HepG2 (cell line): ENCODE measurements around the gene GBA2. TPM values are rescaled to one million over a fixed set of nuclear protein-coding genes. Genes with fewer than 3 reads are reported as not detected.

Experiments
- ATAD3A ChIP-seq: sonication (generic); formaldehyde crosslinking; IDR thresholded peaks from 2 replicates; pipeline ENCODE4 v1.4.0; 2020; ENCODE audit warnings: missing genetic modification reagents
- CBX2 ChIP-seq, 2 experiments: fragments of 200-600 bp in 1 of 2; sonication (generic); formaldehyde crosslinking in 1 of 2; IDR thresholded peaks; 2 replicates each; pipeline versions ENCODE4 v1.7.0 to v1.8.1; 2018 to 2022; ENCODE audit warnings: low read depth in 2 of 2, low read length in 1 of 2, mild to moderate bottlenecking in 1 of 2, missing genetic modification reagents in 1 of 2
- ELF1 ChIP-seq: sonication (generic); formaldehyde crosslinking; IDR thresholded peaks from 2 replicates; pipeline ENCODE4 v1.4.0; 2020; ENCODE audit warnings: missing genetic modification reagents
- NCOR1 ChIP-seq: fragments of 200-600 bp; sonication (generic); IDR thresholded peaks from 2 replicates; pipeline ENCODE4 v1.7.0; 2017; ENCODE audit warnings: antibody characterized with exemption, low read length, borderline replicate concordance
- NFE2L1 ChIP-seq: sonication (generic); formaldehyde crosslinking; IDR thresholded peaks from 2 replicates; pipeline ENCODE4 v1.4.0; 2020; ENCODE audit warnings: missing genetic modification reagents, mild to moderate bottlenecking, borderline replicate concordance
- SCMH1 ChIP-seq: sonication (generic); formaldehyde crosslinking; IDR thresholded peaks from 2 replicates; pipeline ENCODE4 v1.9.0; 2021; ENCODE audit warnings: missing genetic modification reagents, mild to moderate bottlenecking, borderline replicate concordance
- TAF1 ChIP-seq: sonication (generic); formaldehyde crosslinking; IDR thresholded peaks from 2 replicates; pipeline ENCODE4 v1.4.0; 2020; ENCODE audit warnings: missing genetic modification reagents
- ZNF30 ChIP-seq: sonication (generic); formaldehyde crosslinking; IDR thresholded peaks from 2 replicates; pipeline ENCODE4 v1.5.0; 2020; ENCODE audit warnings: mild to moderate bottlenecking, missing genetic modification reagents
- ZNF614 ChIP-seq: IDR thresholded peaks from 2 replicates; pipeline ENCODE4 v1.6.1; 2018; ENCODE audit warnings: missing biosample characterization, missing genetic modification reagents, inconsistent platforms, borderline replicate concordance
- ZNF788 ChIP-seq: sonication (generic); formaldehyde crosslinking; IDR thresholded peaks from 2 replicates; pipeline ENCODE4 v1.5.0; 2020; ENCODE audit warnings: mild to moderate bottlenecking, missing genetic modification reagents, borderline replicate concordance
- polyA plus RNA-seq, 8 experiments: library from polyadenylated mRNA; depleted of rRNA in 3 of 8; stranded (reverse) in 7 of 8; unstranded in 1 of 8; fragments of >200 nt; fragmentation: Illumina TruSeq in 4 of 8; extraction: Trizol in 4 of 8; gene quantifications; 2 replicates each; pipeline versions ENCODE4 v1.2.1 to v1.2.3, GENCODE V29; 2011 to 2016; ENCODE audit warnings: low read depth in 4 of 8, missing spikeins in 1 of 8, mixed read lengths in 1 of 8; ENCODE audit not compliant: insufficient read depth in 1 of 8
- total RNA-seq, 5 experiments: library from RNA; depleted of rRNA; stranded (reverse); fragments of >200 nt; fragmentation: Illumina TruSeq; extraction: Trizol; gene quantifications; 2 replicates each; pipeline ENCODE4 v1.2.3, GENCODE V29; 2016; ENCODE audit warnings: low read depth in 1 of 5
- TF ChIP-seq, protein P1 (sequence below): sonication (generic); formaldehyde crosslinking; IDR thresholded peaks from 2 replicates; pipeline ENCODE4 v1.8.1; 2023; ENCODE audit warnings: mild to moderate bottlenecking, missing genetic modification reagents
- TF ChIP-seq, protein P2 (sequence below): sonication (generic); formaldehyde crosslinking; IDR thresholded peaks from 2 replicates; pipeline ENCODE4 v1.9.0; 2021; ENCODE audit warnings: missing genetic modification reagents, borderline replicate concordance
- TF ChIP-seq, protein P3 (sequence below): sonication (generic); formaldehyde crosslinking; IDR thresholded peaks from 2 replicates; pipeline ENCODE4 v1.8.0; 2022; ENCODE audit warnings: mild to moderate bottlenecking, missing genetic modification reagents, moderate library complexity
- TF ChIP-seq, protein P4 (sequence below): sonication (generic); formaldehyde crosslinking; IDR thresholded peaks from 2 replicates; pipeline ENCODE4 v1.4.0; 2020; ENCODE audit warnings: low read depth, missing genetic modification reagents
- TF ChIP-seq, protein P5 (sequence below): sonication (generic); formaldehyde crosslinking; IDR thresholded peaks from 2 replicates; pipeline ENCODE4 v1.4.0; 2020; ENCODE audit warnings: low read depth, mild to moderate bottlenecking, missing genetic modification reagents

GBA2 gene
- total and polyA plus RNA-seq, 2 of the 13 experiments (the other 11 are each of a cell fraction or from before 2014, with no cell fraction given), result 37.5 to 86.1 TPM

DNA sequence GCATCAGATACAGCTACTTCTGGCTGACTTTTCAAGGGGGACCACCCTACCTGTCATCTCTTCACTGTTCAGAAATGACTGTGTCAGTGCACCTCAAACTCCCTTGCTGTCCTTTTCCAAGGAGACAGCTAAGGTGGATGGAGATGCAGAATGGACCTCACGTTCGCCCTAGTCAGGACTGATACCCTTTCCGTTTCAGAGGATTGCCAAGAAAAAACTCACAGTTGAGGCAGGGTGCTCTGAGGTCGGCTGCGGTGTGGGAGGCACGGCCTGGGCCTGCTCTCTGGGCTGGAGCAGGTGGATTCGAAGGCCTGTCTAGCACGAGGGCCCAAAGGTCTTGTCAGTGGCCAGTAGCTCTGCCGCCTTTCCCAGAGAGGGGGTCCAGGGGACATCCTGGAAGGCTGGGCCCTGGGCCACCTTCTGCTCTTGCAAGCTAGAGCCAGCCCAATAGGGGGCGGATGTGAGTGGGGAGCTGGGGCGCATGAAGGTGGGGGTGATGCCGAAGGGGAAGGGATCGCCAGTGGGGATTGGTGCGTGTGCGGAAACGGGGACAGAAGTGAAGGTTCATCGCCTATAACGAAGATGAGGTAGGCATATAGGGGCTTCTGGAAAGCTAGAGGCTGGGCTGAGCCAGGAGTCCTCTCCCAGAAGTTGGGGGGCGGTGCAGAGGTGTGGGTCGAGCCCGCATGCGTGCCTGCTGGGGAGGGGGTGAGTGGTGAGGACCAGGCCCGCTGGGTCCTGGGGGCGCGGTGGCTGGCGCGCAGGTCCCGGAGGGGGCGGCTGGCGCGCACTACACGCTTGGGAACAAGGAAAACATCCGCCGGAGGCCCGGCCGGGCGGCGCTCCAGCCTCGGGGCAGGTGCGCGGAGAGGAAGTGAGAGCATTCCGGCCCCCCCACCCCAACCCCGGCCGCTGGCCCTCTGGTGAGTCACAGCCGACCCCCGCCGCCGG is 7.5 kb upstream of the GBA2 start (continued):
- TF ChIP-seq, protein P1, sequence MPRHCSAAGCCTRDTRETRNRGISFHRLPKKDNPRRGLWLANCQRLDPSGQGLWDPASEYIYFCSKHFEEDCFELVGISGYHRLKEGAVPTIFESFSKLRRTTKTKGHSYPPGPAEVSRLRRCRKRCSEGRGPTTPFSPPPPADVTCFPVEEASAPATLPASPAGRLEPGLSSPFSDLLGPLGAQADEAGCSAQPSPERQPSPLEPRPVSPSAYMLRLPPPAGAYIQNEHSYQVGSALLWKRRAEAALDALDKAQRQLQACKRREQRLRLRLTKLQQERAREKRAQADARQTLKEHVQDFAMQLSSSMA (CRISPR knock-in tag), result 0 out of 2 replicates have a peak, but pooled peaks have one; percentile 43
- TF ChIP-seq, protein P2, sequence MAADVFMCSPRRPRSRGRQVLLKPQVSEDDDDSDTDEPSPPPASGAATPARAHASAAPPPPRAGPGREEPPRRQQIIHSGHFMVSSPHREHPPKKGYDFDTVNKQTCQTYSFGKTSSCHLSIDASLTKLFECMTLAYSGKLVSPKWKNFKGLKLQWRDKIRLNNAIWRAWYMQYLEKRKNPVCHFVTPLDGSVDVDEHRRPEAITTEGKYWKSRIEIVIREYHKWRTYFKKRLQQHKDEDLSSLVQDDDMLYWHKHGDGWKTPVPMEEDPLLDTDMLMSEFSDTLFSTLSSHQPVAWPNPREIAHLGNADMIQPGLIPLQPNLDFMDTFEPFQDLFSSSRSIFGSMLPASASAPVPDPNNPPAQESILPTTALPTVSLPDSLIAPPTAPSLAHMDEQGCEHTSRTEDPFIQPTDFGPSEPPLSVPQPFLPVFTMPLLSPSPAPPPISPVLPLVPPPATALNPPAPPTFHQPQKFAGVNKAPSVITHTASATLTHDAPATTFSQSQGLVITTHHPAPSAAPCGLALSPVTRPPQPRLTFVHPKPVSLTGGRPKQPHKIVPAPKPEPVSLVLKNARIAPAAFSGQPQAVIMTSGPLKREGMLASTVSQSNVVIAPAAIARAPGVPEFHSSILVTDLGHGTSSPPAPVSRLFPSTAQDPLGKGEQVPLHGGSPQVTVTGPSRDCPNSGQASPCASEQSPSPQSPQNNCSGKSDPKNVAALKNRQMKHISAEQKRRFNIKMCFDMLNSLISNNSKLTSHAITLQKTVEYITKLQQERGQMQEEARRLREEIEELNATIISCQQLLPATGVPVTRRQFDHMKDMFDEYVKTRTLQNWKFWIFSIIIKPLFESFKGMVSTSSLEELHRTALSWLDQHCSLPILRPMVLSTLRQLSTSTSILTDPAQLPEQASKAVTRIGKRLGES (CRISPR knock-in tag), result 0 out of 2 replicates have a peak, but pooled peaks have one; percentile 37
- TF ChIP-seq NCOR1, result no peak
- TF ChIP-seq ZNF614 (CRISPR knock-in tag), result peak; percentile 60; the same call in 1 of the 2 replicates
- TF ChIP-seq CBX2 (IDR thresholded peaks at IDR 0.05; ENCODE audit: low read depth, low read length), result no peak
- no peak for TF ChIP-seq CBX2 (CRISPR knock-in tag; IDR thresholded peaks at IDR 0.05; ENCODE audit: low read depth)
- TF ChIP-seq, protein P3, sequence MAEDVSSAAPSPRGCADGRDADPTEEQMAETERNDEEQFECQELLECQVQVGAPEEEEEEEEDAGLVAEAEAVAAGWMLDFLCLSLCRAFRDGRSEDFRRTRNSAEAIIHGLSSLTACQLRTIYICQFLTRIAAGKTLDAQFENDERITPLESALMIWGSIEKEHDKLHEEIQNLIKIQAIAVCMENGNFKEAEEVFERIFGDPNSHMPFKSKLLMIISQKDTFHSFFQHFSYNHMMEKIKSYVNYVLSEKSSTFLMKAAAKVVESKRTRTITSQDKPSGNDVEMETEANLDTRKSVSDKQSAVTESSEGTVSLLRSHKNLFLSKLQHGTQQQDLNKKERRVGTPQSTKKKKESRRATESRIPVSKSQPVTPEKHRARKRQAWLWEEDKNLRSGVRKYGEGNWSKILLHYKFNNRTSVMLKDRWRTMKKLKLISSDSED (CRISPR knock-in tag), result no peak
- TF ChIP-seq TAF1, result peak; percentile 65; the same call in 1 of the 2 replicates
- TF ChIP-seq ZNF788, result peak; percentile 43; the same call in 1 of the 2 replicates
- TF ChIP-seq ELF1 (CRISPR knock-in tag), result peak; percentile 22; the same call in 1 of the 2 replicates
- TF ChIP-seq, protein P4, sequence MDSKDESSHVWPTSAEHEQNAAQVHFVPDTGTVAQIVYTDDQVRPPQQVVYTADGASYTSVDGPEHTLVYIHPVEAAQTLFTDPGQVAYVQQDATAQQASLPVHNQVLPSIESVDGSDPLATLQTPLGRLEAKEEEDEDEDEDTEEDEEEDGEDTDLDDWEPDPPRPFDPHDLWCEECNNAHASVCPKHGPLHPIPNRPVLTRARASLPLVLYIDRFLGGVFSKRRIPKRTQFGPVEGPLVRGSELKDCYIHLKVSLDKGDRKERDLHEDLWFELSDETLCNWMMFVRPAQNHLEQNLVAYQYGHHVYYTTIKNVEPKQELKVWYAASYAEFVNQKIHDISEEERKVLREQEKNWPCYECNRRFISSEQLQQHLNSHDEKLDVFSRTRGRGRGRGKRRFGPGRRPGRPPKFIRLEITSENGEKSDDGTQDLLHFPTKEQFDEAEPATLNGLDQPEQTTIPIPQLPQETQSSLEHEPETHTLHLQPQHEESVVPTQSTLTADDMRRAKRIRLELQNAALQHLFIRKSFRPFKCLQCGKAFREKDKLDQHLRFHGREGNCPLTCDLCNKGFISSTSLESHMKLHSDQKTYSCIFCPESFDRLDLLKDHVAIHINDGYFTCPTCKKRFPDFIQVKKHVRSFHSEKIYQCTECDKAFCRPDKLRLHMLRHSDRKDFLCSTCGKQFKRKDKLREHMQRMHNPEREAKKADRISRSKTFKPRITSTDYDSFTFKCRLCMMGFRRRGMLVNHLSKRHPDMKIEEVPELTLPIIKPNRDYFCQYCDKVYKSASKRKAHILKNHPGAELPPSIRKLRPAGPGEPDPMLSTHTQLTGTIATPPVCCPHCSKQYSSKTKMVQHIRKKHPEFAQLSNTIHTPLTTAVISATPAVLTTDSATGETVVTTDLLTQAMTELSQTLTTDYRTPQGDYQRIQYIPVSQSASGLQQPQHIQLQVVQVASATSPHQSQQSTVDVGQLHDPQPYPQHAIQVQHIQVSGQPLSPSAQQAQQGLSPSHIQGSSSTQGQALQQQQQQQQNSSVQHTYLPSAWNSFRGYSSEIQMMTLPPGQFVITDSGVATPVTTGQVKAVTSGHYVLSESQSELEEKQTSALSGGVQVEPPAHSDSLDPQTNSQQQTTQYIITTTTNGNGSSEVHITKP (CRISPR knock-in tag), result no peak; the same call in 1 of the 2 replicates
- TF ChIP-seq ZNF30 (CRISPR knock-in tag), result no peak
- TF ChIP-seq, protein P5, sequence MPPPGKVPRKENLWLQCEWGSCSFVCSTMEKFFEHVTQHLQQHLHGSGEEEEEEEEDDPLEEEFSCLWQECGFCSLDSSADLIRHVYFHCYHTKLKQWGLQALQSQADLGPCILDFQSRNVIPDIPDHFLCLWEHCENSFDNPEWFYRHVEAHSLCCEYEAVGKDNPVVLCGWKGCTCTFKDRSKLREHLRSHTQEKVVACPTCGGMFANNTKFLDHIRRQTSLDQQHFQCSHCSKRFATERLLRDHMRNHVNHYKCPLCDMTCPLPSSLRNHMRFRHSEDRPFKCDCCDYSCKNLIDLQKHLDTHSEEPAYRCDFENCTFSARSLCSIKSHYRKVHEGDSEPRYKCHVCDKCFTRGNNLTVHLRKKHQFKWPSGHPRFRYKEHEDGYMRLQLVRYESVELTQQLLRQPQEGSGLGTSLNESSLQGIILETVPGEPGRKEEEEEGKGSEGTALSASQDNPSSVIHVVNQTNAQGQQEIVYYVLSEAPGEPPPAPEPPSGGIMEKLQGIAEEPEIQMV (CRISPR knock-in tag), result peak; percentile 85; the same call in 1 of the 2 replicates
- TF ChIP-seq NFE2L1 (CRISPR knock-in tag), result no peak
- no peak for TF ChIP-seq ATAD3A (CRISPR knock-in tag)
- TF ChIP-seq SCMH1 (CRISPR knock-in tag), result no peak
